CD14-positive monocyte (primary cell): ENCODE data around the gene CAMK2A. TPM values are rescaled to one million over a fixed set of nuclear protein-coding genes. Genes with fewer than 3 reads are reported as not detected.
A peak's percentile ranks its signal among the peaks of the same experiment; 100 is the strongest.

Experiments used
- DNase-seq, 3 donors: peaks; one replicate each; pipeline ENCODE4 v3.0.0-alpha.2; 2011 to 2022
- H2AFZ ChIP-seq: 2 replicates; pipeline ENCODE4 v1.6.0; 2012; ENCODE audit warnings: mild to moderate bottlenecking, low read depth, low read length, inconsistent platforms; ENCODE audit not compliant: insufficient read depth, poor library complexity, severe bottlenecking
- H3K27ac ChIP-seq, 2 donors: 1 replicate in 1 of 2; 2 replicates in 1 of 2; pipeline ENCODE4 v1.5.1; 2012 to 2013; ENCODE audit warnings: low read length in 2 of 2, control low read depth in 1 of 2, inconsistent platforms in 1 of 2, low read depth in 1 of 2, mild to moderate bottlenecking in 1 of 2
- H3K27me3 ChIP-seq, 2 donors: one replicate each; pipeline versions ENCODE4 v1.6.0 to v1.6.1; 2011 to 2013; ENCODE audit warnings: low read length in 2 of 2; ENCODE audit not compliant: control insufficient read depth in 2 of 2, insufficient read depth in 2 of 2
- H3K36me3 ChIP-seq, 2 donors: replicated peaks in 1 of 2; 1 replicate in 1 of 2; 2 replicates in 1 of 2; pipeline versions ENCODE4 v1.5.1 to v1.6.1; 2012 to 2013; ENCODE audit warnings: low read length in 2 of 2, control low read depth in 1 of 2, inconsistent platforms in 1 of 2, mild to moderate bottlenecking in 1 of 2; ENCODE audit not compliant: insufficient read depth in 2 of 2, control insufficient read depth in 1 of 2
- H3K4me1 ChIP-seq, 2 donors: 1 replicate in 1 of 2; 2 replicates in 1 of 2; pipeline versions ENCODE4 v1.5.1 to v1.6.1; 2012 to 2013; ENCODE audit warnings: low read length in 2 of 2, control low read depth in 1 of 2, inconsistent platforms in 1 of 2, mild to moderate bottlenecking in 1 of 2, moderate library complexity in 1 of 2; ENCODE audit not compliant: insufficient read depth in 2 of 2, control insufficient read depth in 1 of 2
- H3K4me2 ChIP-seq: replicated peaks from 2 replicates; pipeline ENCODE3; 2012; ENCODE audit warnings: low read length, moderate library complexity, mild to moderate bottlenecking; ENCODE audit not compliant: poor library complexity, severe bottlenecking; ENCODE audit errors: extremely low read depth
- H3K4me3 ChIP-seq, 3 experiments: fragments of 200-600 bp in 1 of 3; sonication (generic) in 1 of 3; replicated peaks in 1 of 3; 1 replicate in 2 of 3; 2 replicates in 1 of 3; pipeline ENCODE4 v1.5.1; 2011 to 2013; ENCODE audit warnings: low read length in 3 of 3, mild to moderate bottlenecking in 3 of 3, control low read depth in 2 of 3, low read depth in 2 of 3, inconsistent platforms in 1 of 3, moderate library complexity in 1 of 3
- H3K79me2 ChIP-seq: 2 replicates; pipeline ENCODE4 v1.6.0; 2012; ENCODE audit warnings: mild to moderate bottlenecking, control low read depth, inconsistent platforms, low read length, moderate library complexity; ENCODE audit not compliant: insufficient read depth
- H3K9ac ChIP-seq: 2 replicates; pipeline ENCODE4 v1.6.0; 2017; ENCODE audit warnings: low read length, mild to moderate bottlenecking; ENCODE audit not compliant: insufficient read depth, poor library complexity, severe bottlenecking
- H3K9me3 ChIP-seq, 2 donors: replicated peaks in 1 of 2; 1 replicate in 1 of 2; 2 replicates in 1 of 2; pipeline versions ENCODE4 v1.5.1 to v1.6.1; 2012 to 2013; ENCODE audit warnings: low read length in 2 of 2, control low read depth in 1 of 2; ENCODE audit not compliant: control insufficient read depth in 1 of 2, insufficient read depth in 1 of 2
- H4K20me1 ChIP-seq: 2 replicates; pipeline ENCODE4 v1.6.0; 2012; ENCODE audit warnings: mild to moderate bottlenecking, low read length, control low read depth, moderate library complexity; ENCODE audit not compliant: insufficient read depth
- H3K27ac Mint-ChIP-seq, 7 donors: one replicate each; pipeline ENCODE4 v1.8.0; 2020; ENCODE audit warnings: mild to moderate bottlenecking in 7 of 7, mixed read lengths in 7 of 7, moderate library complexity in 6 of 7, inconsistent platforms in 2 of 7
- H3K27me3 Mint-ChIP-seq, 3 donors: one replicate each; pipeline ENCODE4 v1.8.0; 2021 to 2022; ENCODE audit warnings: low read depth in 3 of 3, mild to moderate bottlenecking in 3 of 3, mixed read lengths in 3 of 3, moderate library complexity in 3 of 3, inconsistent platforms in 1 of 3
- H3K36me3 Mint-ChIP-seq, 2 donors: one replicate each; pipeline ENCODE4 v1.8.0; 2020; ENCODE audit warnings: mixed read lengths in 2 of 2, inconsistent platforms in 1 of 2, mild to moderate bottlenecking in 1 of 2
- H3K4me1 Mint-ChIP-seq: one replicate; pipeline ENCODE4 v1.8.0; 2020; ENCODE audit warnings: mild to moderate bottlenecking, mixed read lengths
- H3K4me3 Mint-ChIP-seq, 2 donors: one replicate each; pipeline ENCODE4 v1.8.0; 2020; ENCODE audit warnings: mild to moderate bottlenecking in 2 of 2, mixed read lengths in 2 of 2, moderate library complexity in 1 of 2
- H3K9me3 Mint-ChIP-seq, 7 donors: one replicate each; pipeline ENCODE4 v1.8.0; 2020 to 2022; ENCODE audit warnings: mixed read lengths in 7 of 7, mild to moderate bottlenecking in 6 of 7, moderate library complexity in 6 of 7, inconsistent platforms in 2 of 7
- CTCF ChIP-seq: fragments of 200-600 bp; IDR thresholded peaks from one replicate; pipeline ENCODE4 v1.8.0; 2022; ENCODE audit warnings: antibody characterized with exemption, mild to moderate bottlenecking
- WGBS: methylation state at CpG from one replicate; pipeline ENCODE4 v1.1.5; 2013; ENCODE audit warnings: missing lambda C conversion rate; ENCODE audit not compliant: insufficient coverage; 5-methylcytosine and 5-hydroxymethylcytosine counted together
- intact Hi-C, 2 donors: fragments of 100-400 bp; cut with micrococcal nuclease; formaldehyde crosslinking; loops; one replicate each; pipeline versions ENCODE4 v1.15.0 to v1.15.1; 2023
- polyA plus RNA-seq, 3 donors: library from polyadenylated mRNA; depleted of rRNA in 1 of 3; unstranded in 2 of 3; stranded (reverse) in 1 of 3; fragments of 300-500 nt in 2 of 3; fragments of >200 nt in 1 of 3; fragmentation: Illumina TruSeq in 2 of 3; gene quantifications; 1 replicate in 2 of 3; 2 replicates in 1 of 3; pipeline ENCODE4 v1.2.3, GENCODE V29; 2012 to 2021

The CAMK2A gene
- polyA plus RNA-seq, 3 donors: not detected

- Histone ChIP-seq H3K4me1 (no peaks in the 10 kb centered on the region), H4K20me1 (no peaks in the 10 kb centered on the region), H3K4me2 (no peak overlapping the region), H3K27ac (no peak overlapping the region), H3K9ac (no peak overlapping the region), H3K27me3 (no peaks in the 10 kb centered on the region), H2AFZ (no peak overlapping the region), H3K79me2 (no peaks in the 10 kb centered on the region), H3K36me3 (no peaks in the 10 kb centered on the region), H3K9me3 (no peaks in the 10 kb centered on the region), H3K4me3 (no peak overlapping the region)
- H3K27ac Mint-ChIP-seq: peak overlapping the region in 1 of 7 donors; percentile 55
- TF ChIP-seq CTCF: no peak
- 98% methylated on average over 11 of the region's 11 CpGs for WGBS
- H3K36me3 Mint-ChIP-seq: no peaks in the 10 kb centered on the region
- intact Hi-C loops: no loop called here
- no peak overlapping the region for H3K4me3 Mint-ChIP-seq
- H3K9me3 Mint-ChIP-seq: peaks cover 0 to 1% (median 0%) of the 10 kb centered on the region in 7 donors
- H3K4me1 Mint-ChIP-seq: peaks cover 6% of the 10 kb centered on the region
- no peak for DNase-seq
- peaks cover 0 to 5% (median 4%) of the 10 kb centered on the region in 3 donors for H3K27me3 Mint-ChIP-seq
These were observed 49.0 kb upstream of the CAMK2A start for GRCh38 chr5:150338546-150338945.

GRCh38 chr5:150335778-150336177, 46.2 kb upstream of the CAMK2A start:
- TF ChIP-seq CTCF: no peak
- no peaks in the 10 kb centered on the region for H3K36me3 ChIP-seq
- no peaks in the 10 kb centered on the region for H3K27me3 ChIP-seq
- H3K9me3 Mint-ChIP-seq: peaks cover 0 to 1% (median 0%) of the 10 kb centered on the region in 7 donors
- no peaks in the 10 kb centered on the region for H3K9me3 ChIP-seq
- H3K4me1 ChIP-seq: no peaks in the 10 kb centered on the region
- H3K36me3 Mint-ChIP-seq: no peaks in the 10 kb centered on the region
- no peak overlapping the region for H3K4me2 ChIP-seq
- peaks cover 0 to 6% (median 4%) of the 10 kb centered on the region in 3 donors for H3K27me3 Mint-ChIP-seq
- H3K4me3 Mint-ChIP-seq: no peak overlapping the region
- no peak overlapping the region for H2AFZ ChIP-seq
- no peaks in the 10 kb centered on the region for H4K20me1 ChIP-seq
- DNase-seq: no peak
- no peak overlapping the region for H3K9ac ChIP-seq
- H3K27ac ChIP-seq: no peak overlapping the region
- intact Hi-C loops: no loop called here
- peaks cover under 1% of the 10 kb centered on the region for H3K4me1 Mint-ChIP-seq
- WGBS: 92% methylated on average over 2 of the region's 4 CpGs
- H3K79me2 ChIP-seq: no peaks in the 10 kb centered on the region
- H3K4me3 ChIP-seq: no peak overlapping the region
- H3K27ac Mint-ChIP-seq: no peak overlapping the region
